Left cardiac atrium (tissue), 4 donors: Measurements from ENCODE around the gene CTNND2. TPM values are rescaled to one million over a fixed set of nuclear protein-coding genes. Genes with fewer than 3 reads are reported as not detected.

Experiments
- ATAC-seq, 2 donors: fragments of 200-7000 bp; cut with Tn5 transposase; one replicate each; pipeline ENCODE4 v1.9.1; 2020; ENCODE audit warnings: mild to moderate bottlenecking in 2 of 2, moderate library complexity in 2 of 2
- DNase-seq: peaks from one replicate; pipeline ENCODE4 v3.0.0-alpha.2; 2020
- intact Hi-C, 2 donors: fragments of 100-400 bp; cut with DNase I; formaldehyde crosslinking; loops; one replicate each; pipeline versions ENCODE4 v1.14.1 to v1.15.1; 2022 to 2023
- total RNA-seq, 2 donors: library from RNA; stranded (reverse); fragmentation: NEBNext Ultra II Directional; extraction: Animal tissue kit (Norgen Biotek cat#: 25700); gene quantifications; one replicate each; pipeline ENCODE4 v1.2.1, GENCODE V29; 2021
- donor health status: DM: no; HTN: yes; CAD: no.
- donor health status: DM: no; HTN: yes; CAD: no; lungs with severe emphysema.
- donor health status: DM: yes; HTN: yes; CAD: no.
- donor health status: Dilated cardiomyopathy.

The CTNND2 gene
- total RNA-seq, 2 donors from 2014 or later: 4.8 to 11.6 TPM

- ATAC-seq (no peak), DNase-seq (no peak)
- intact Hi-C loops: no loop called here
These were observed 343.1 kb downstream of the CTNND2 start for GRCh38 chr5:11560915-11561697.

DNA sequence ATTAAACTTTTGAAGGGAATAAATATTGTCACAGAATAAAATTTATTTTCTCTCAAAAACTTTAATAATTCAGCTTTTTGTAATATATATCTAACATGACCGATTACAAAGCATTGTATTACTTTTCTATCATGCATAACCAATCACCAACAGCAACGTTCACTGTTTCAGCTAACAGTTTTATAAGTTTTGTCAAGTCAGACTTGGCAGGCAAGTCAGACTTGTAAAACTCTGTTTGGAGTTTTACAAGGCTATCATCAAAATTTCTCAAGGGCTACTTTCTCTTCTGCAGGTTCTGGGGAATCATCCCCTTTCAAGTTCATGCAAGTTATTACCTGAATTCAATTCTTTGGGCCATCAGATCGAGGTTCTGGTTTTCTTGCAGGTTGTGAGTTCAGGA is 347.2 kb downstream of the CTNND2 start:
- intact Hi-C loops: no loop called here
- no peak for ATAC-seq
- no peak for DNase-seq

GRCh38 chr5:11555171-11555570 is 349.1 kb downstream of the CTNND2 start:
- DNase-seq (no peak), ATAC-seq (no peak)
- intact Hi-C loops: no loop called here

- ATAC-seq: no peak
- no peak for DNase-seq
- intact Hi-C loops: no loop called here
These were observed 356.5 kb downstream of the CTNND2 start for GRCh38 chr5:11547730-11548129.

- intact Hi-C loops: no loop called here
- ATAC-seq (no peak), DNase-seq (no peak)
These were observed 357.1 kb downstream of the CTNND2 start for GRCh38 chr5:11547140-11547539.

- intact Hi-C loops: no loop called here
These were observed 364.1 kb downstream of the CTNND2 start for GRCh38 chr5:11540112-11540511.

GRCh38 chr5:11531811-11532555 is 372.3 kb downstream of the CTNND2 start:
- peak; percentile 34 to 45 for ATAC-seq

More at GRCh38 chr5:11540112-11540511, 364.1 kb downstream of the CTNND2 start:
- no peak for DNase-seq
- ATAC-seq: no peak

GRCh38 chr5:11528720-11529119 is 375.5 kb downstream of the CTNND2 start:
- intact Hi-C loops: no loop called here
- DNase-seq: peak; percentile 36

More at GRCh38 chr5:11531811-11532555, 372.3 kb downstream of the CTNND2 start:
- no peak for DNase-seq
- intact Hi-C loops: no loop called here

GRCh38 chr5:11527652-11528349 is 376.4 kb downstream of the CTNND2 start:
- ATAC-seq (no peak), DNase-seq (no peak)
- intact Hi-C loops: no loop called here

More at GRCh38 chr5:11528720-11529119, 375.5 kb downstream of the CTNND2 start:
- ATAC-seq: peak; percentile 90 to 91

DNA sequence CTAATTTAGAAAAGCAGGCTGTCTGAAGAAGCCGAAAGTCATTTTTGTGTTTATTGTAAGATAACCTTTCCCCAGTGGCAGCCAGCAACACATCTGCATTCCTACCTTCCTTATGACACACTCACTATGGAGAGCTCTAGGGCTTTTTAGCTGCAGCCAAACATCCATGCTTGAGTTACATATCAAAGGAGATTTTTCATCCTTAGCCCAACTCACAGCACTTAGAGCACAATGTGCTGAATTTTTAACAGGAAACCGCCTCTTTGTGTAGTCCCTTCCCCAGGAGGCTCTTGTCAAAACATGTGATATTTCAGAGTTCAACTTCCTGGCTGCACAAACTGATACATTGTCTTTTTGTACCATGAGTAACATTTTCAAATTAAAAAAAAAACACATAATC is 379.2 kb downstream of the CTNND2 start:
- intact Hi-C loops: no loop called here
- ATAC-seq (no peak), DNase-seq (no peak)

DNA sequence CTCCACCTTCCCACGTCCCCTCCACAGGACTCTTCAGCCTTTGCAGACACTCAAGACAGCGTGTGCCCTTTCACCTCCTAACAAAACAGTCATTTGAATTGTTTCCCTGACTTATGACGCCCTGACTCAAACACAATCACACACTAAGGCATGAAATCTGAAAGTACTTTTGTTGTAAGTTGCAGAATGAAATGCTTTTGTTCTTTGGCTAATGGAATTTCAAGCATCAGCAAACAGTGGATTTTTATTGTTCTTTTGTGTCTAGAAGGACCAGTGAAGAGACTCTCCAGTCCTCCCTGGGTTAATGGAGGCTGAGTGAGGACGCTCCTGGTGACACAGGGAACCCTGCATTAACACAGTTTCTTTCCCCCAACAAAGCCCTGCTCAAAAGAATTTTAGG is 380.1 kb downstream of the CTNND2 start:
- ATAC-seq (no peak), DNase-seq (no peak)
- intact Hi-C loops: no loop called here

DNA sequence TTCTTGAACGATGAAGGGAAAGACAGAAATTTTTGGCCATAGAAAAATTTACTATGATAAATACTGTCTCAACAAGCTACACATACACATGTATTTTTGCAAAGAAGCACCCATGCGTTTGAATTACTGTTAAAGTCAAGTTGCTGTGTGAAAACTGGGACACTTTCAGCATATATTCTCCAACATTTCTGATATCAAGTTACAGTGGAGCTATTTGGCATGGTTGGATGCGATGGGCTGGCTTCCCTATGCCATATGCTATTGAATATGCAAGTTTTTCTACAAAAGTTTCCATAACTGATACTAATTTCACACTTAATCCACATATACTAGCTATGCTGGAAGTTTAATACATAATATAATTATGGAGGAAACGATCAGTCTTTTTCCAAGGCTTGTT is 381.4 kb downstream of the CTNND2 start:
- intact Hi-C loops: no loop called here
- no peak for DNase-seq
- no peak for ATAC-seq

DNA sequence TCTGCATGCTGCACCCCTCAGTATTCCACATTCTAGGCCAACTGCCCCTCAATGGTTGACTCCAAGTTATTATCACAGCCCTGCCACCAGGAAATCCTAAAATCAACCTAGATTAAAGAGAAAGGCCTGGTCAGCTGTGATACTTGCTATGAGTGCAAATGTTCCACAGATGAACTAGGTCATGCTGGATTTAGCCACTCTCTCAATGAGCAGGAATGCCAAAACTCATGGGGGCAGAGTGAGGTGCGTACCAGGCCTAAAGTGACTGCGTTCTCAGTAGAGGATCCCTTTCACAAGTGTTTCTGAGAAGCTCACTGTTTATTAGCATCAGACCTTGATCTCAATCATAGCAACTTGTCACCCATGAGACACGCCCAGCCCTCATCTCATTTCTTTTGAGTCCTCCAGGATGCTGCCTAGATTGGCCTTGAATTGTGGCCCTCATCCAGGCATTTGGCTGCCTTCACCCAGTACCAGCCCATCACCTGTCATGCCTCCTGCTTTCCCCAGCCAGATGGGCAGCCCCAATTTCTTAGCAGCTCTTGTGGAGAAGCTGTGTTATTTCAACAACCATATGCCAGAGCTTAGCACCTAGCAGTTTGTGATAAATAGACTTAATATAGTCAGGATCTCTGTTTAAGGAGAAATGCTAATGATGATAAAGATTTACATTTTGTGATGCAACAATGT is 383.9 kb downstream of the CTNND2 start:
- no peak for DNase-seq
- intact Hi-C loops: no loop called here
- no peak for ATAC-seq

DNA sequence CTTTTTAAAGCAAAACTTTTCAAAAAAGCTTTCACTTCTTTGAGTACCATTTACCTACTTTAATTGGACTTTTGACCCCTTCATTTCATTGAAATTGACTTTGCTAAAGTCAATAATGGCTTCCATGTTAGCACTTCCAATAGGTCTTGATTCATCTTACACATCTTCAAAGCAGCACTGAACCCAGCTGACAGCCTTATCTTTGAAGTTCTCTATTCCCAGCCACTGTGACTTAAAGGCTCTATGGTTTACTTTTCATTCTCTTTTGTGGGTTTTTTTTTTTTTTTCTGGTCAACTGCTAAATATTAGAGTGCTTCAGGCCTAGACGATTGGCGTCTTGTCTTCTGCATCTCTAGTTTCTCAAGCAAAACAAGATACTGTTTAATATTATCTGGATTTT is 385.0 kb downstream of the CTNND2 start:
- intact Hi-C loops: no loop called here
- ATAC-seq: no peak
- DNase-seq: no peak

DNA sequence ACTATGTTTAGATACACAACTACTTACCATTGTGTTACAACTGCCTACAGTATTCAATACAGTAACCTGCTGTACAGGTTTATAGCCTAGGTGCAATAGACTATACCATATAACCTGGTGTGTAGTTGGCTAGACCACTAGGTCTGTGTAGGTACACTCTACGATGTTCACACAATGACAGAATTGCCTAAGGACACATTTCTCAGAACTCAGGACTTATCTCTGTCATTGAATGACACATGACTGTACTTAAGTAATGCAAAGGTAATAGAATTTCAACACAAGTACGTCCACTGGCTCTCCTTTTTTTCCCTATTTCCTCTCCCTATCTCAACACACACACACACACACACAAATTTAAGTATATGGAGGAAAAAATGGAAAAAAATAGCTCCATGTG is 385.6 kb downstream of the CTNND2 start:
- ATAC-seq (no peak), DNase-seq (no peak)
- intact Hi-C loops: no loop called here

GRCh38 chr5:11514705-11515432 is 389.4 kb downstream of the CTNND2 start:
- DNase-seq (no peak), ATAC-seq (no peak)
- intact Hi-C loops: no loop called here

- intact Hi-C loops: no loop called here
- ATAC-seq (no peak), DNase-seq (no peak)
These were observed 392.4 kb downstream of the CTNND2 start for GRCh38 chr5:11511878-11512277.

GRCh38 chr5:11510889-11511288 is 393.4 kb downstream of the CTNND2 start:
- intact Hi-C loops: no loop called here
- no peak for ATAC-seq
- no peak for DNase-seq

- ATAC-seq (no peak), DNase-seq (no peak)
- intact Hi-C loops: no loop called here
These were observed 394.5 kb downstream of the CTNND2 start for GRCh38 chr5:11509793-11510192.
